VCaP (cell line): ENCODE measurements around the gene KRT36.

ENCODE experiments used
- H3K27ac ChIP-seq: fragments of 450-650 bp; 2 replicates; pipeline ENCODE4 v1.5.1; 2017
- CTCF ChIP-seq: fragments of 450-650 bp; conservative IDR thresholded peaks from 2 replicates; pipeline ENCODE4 v1.5.1; 2017; ENCODE audit warnings: mild to moderate bottlenecking, moderate library complexity

Gene KRT36

GRCh38 chr17:41486316-41486715, 3.4 kb downstream of the KRT36 start:
- H3K27ac ChIP-seq = no peak overlapping the region
- no peak for TF ChIP-seq CTCF

- H3K27ac ChIP-seq = no peak overlapping the region; the same call in 1 of the 2 replicates
- no peak for TF ChIP-seq CTCF
These were observed 4.5 kb downstream of the KRT36 start for GRCh38 chr17:41484920-41485904.

- H3K27ac ChIP-seq = no peak overlapping the region; the same call in 1 of the 2 replicates
- TF ChIP-seq CTCF = no peak
These were observed 5.5 kb downstream of the KRT36 start for GRCh38 chr17:41483991-41484826.

- no peak for TF ChIP-seq CTCF
- H3K27ac ChIP-seq = no peak overlapping the region
These were observed 6.2 kb downstream of the KRT36 start for GRCh38 chr17:41483531-41483930.

GRCh38 chr17:41481036-41481435, 8.7 kb downstream of the KRT36 start, which contains the start of gene KRT35:
KRT35 (minus strand) TSS chr17:41481151; CDS start chr17:41481097, 54 bp downstream.
- no peak for TF ChIP-seq CTCF
- no peak within 1 kb of the TSS for H3K27ac ChIP-seq

GRCh38 chr17:41480581-41480980, 9.1 kb downstream of the KRT36 start:
- TF ChIP-seq CTCF = no peak

GRCh38 chr17:41480136-41480535, 9.6 kb downstream of the KRT36 start:
- TF ChIP-seq CTCF = no peak
- no peak overlapping the region for H3K27ac ChIP-seq

More at GRCh38 chr17:41480581-41480980, 9.1 kb downstream of the KRT36 start:
- no peak overlapping the region for H3K27ac ChIP-seq
